Adipocyte (in vitro differentiated cells): Measurements from ENCODE around the gene CTU2.

Source experiments
- DNase-seq: peaks from one replicate; pipeline ENCODE4 v3.0.0-alpha.2; 2015; ENCODE audit warnings: low read depth
- H3K27me3 ChIP-seq: replicated peaks from 2 replicates; pipeline ENCODE4 v1.7.0; 2013; ENCODE audit warnings: mild to moderate bottlenecking, low read length, moderate library complexity; ENCODE audit not compliant: control insufficient read depth, insufficient read depth
- H3K36me3 ChIP-seq: 2 replicates; pipeline ENCODE4 v1.7.0; 2013; ENCODE audit warnings: low read length, mild to moderate bottlenecking, moderate library complexity; ENCODE audit not compliant: control insufficient read depth, insufficient read depth, severe bottlenecking
- H3K4me1 ChIP-seq: 2 replicates; pipeline ENCODE4 v1.7.0; 2013; ENCODE audit warnings: mild to moderate bottlenecking, low read length, moderate library complexity; ENCODE audit not compliant: control insufficient read depth, insufficient read depth
- H3K4me3 ChIP-seq: 2 replicates; pipeline ENCODE4 v1.7.0; 2013; ENCODE audit warnings: mild to moderate bottlenecking, low read length, moderate library complexity
- H3K9ac ChIP-seq: 2 replicates; pipeline ENCODE4 v1.7.0; 2013; ENCODE audit warnings: mild to moderate bottlenecking, low read length, moderate library complexity
- H3K9me3 ChIP-seq: 2 replicates; pipeline ENCODE4 v1.7.0; 2013; ENCODE audit warnings: mild to moderate bottlenecking, low read length, moderate library complexity; ENCODE audit not compliant: control insufficient read depth

The CTU2 gene

GRCh38 chr16:88762258-88762870, 56.1 kb downstream of the CTU2 start:
- peaks cover 14% of the 10 kb centered on the region for H3K4me1 ChIP-seq
- no peaks in the 10 kb centered on the region for H3K27me3 ChIP-seq
- DNase-seq = no peak
- H3K9me3 ChIP-seq = no peaks in the 10 kb centered on the region
- no peak overlapping the region for H3K9ac ChIP-seq
- H3K36me3 ChIP-seq = peaks cover 33% of the 10 kb centered on the region
- no peak overlapping the region for H3K4me3 ChIP-seq

GRCh38 chr16:88762941-88763340, 56.6 kb downstream of the CTU2 start:
- Histone ChIP-seq H3K9ac (no peak overlapping the region), H3K4me3 (no peak overlapping the region), H3K36me3 (peaks cover 33% of the 10 kb centered on the region), H3K9me3 (no peaks in the 10 kb centered on the region), H3K27me3 (no peaks in the 10 kb centered on the region), H3K4me1 (peaks cover 20% of the 10 kb centered on the region)
- DNase-seq = no peak

- no peak for DNase-seq
- H3K27me3 ChIP-seq = no peaks in the 10 kb centered on the region
- no peak overlapping the region for H3K4me3 ChIP-seq
- H3K36me3 ChIP-seq = peaks cover 29% of the 10 kb centered on the region
- H3K9me3 ChIP-seq = no peaks in the 10 kb centered on the region
- no peak overlapping the region for H3K9ac ChIP-seq
- H3K4me1 ChIP-seq = peaks cover 27% of the 10 kb centered on the region
Observed at GRCh38 chr16:88763502-88764053, 57.3 kb downstream of the CTU2 start.

GRCh38 chr16:88764080-88764479, 57.8 kb downstream of the CTU2 start:
- Histone ChIP-seq H3K9me3 (no peaks in the 10 kb centered on the region), H3K4me1 (peaks cover 32% of the 10 kb centered on the region), H3K36me3 (peaks cover 27% of the 10 kb centered on the region), H3K9ac (no peak overlapping the region), H3K27me3 (no peaks in the 10 kb centered on the region), H3K4me3 (no peak overlapping the region)
- DNase-seq = no peak

- Histone ChIP-seq H3K4me3 (no peak overlapping the region), H3K9me3 (no peaks in the 10 kb centered on the region), H3K27me3 (no peaks in the 10 kb centered on the region), H3K4me1 (peaks cover 30% of the 10 kb centered on the region), H3K36me3 (peaks cover 27% of the 10 kb centered on the region), H3K9ac (no peak overlapping the region)
- no peak for DNase-seq
Observed at GRCh38 chr16:88764913-88765349, 58.6 kb downstream of the CTU2 start.
